K562 (cell line): ENCODE data around the gene TBC1D16. TPM values are rescaled to one million over a fixed set of nuclear protein-coding genes. Genes with fewer than 3 reads are reported as not detected.

Experiments
- ATAC-seq: fragments of 200-7000 bp; cut with Tn5 transposase; 3 replicates; pipeline ENCODE4 v1.9.1; 2020; ENCODE audit warnings: moderate library complexity
- BruUV-seq: library from RNA; stranded (reverse); fragments of 400-500 nt; replicated peaks from 2 replicates; lab custom pipeline; 2021; lab: Mats Ljungman, UMichigan
- CTCF ChIA-PET: fragments of 300-600 bp; formaldehyde crosslinking; extraction: SDS; loops from one replicate; lab custom pipeline; 2021; ENCODE audit warnings: low intra/inter-chr PET ratio; lab: Yijun Ruan, JAX
- POLR2A ChIA-PET: fragments of 300-600, 350-650 bp; sonication (Branson Sonifier 250); formaldehyde crosslinking; extraction: SDS; loops from one replicate; lab custom pipeline; 2021; ENCODE audit warnings: antibody characterized with exemption, inconsistent platforms; lab: Yijun Ruan, JAX
- DNase-seq, 4 experiments: peaks; one replicate each; pipeline versions ENCODE4 v3.0.0 to v3.0.0-alpha.2; 2011 to 2018; ENCODE audit warnings: low spot score in 3 of 4, mixed read lengths in 3 of 4; ENCODE audit errors: extremely low read depth in 1 of 4
- FAIRE-seq: peaks from 2 replicates; lab custom pipeline; 2011; peaks lifted over from hg19 to GRCh38; lab: Jason Lieb, UNC
- H2AFZ ChIP-seq: 2 replicates; pipeline ENCODE4 v1.6.0; 2011; ENCODE audit warnings: low read depth, low read length, control low read depth, inconsistent platforms
- H3K27ac ChIP-seq: fragments of 200-600 bp; 3 replicates; pipeline ENCODE4 v1.8.0; 2011; ENCODE audit warnings: low read depth, mild to moderate bottlenecking, control low read depth, inconsistent platforms, low read length, moderate library complexity, mixed read lengths; ENCODE audit errors: extremely low read depth
- H3K27me3 ChIP-seq, 2 experiments: fragments of 300-600 bp in 1 of 2; 2 replicates in 1 of 2; 3 replicates in 1 of 2; pipeline versions ENCODE4 v1.6.0 to v1.8.0; 2011; ENCODE audit warnings: inconsistent platforms in 2 of 2, low read length in 2 of 2, mild to moderate bottlenecking in 1 of 2, mixed read lengths in 1 of 2, moderate library complexity in 1 of 2; ENCODE audit not compliant: control insufficient read depth in 2 of 2, insufficient read depth in 2 of 2
- H3K36me3 ChIP-seq: fragments of 300-600 bp; 3 replicates; pipeline ENCODE4 v1.8.0; 2011; ENCODE audit warnings: mild to moderate bottlenecking, low read length, inconsistent platforms; ENCODE audit not compliant: control insufficient read depth, insufficient read depth
- H3K4me1 ChIP-seq, 2 experiments: fragments of 200-600 bp in 1 of 2; replicated peaks in 1 of 2; 2 replicates in 1 of 2; 3 replicates in 1 of 2; pipeline versions ENCODE4 v1.5.1 to v1.8.0; 2011; ENCODE audit warnings: inconsistent platforms in 2 of 2, low read length in 2 of 2, mild to moderate bottlenecking in 1 of 2, mixed read lengths in 1 of 2, moderate library complexity in 1 of 2; ENCODE audit not compliant: control insufficient read depth in 2 of 2, insufficient read depth in 2 of 2
- H3K4me2 ChIP-seq: 2 replicates; pipeline ENCODE4 v1.6.1; 2011; ENCODE audit warnings: low read length, control low read depth, inconsistent platforms, mixed read lengths; ENCODE audit not compliant: insufficient read depth
- H3K4me3 ChIP-seq: fragments of 200-600 bp; sonication (generic), shearing (Covaris generic); 2 replicates; pipeline ENCODE4 v1.5.1; 2016; ENCODE audit warnings: control low read depth, inconsistent platforms
- H3K79me2 ChIP-seq: fragments of 200-600 bp; 3 replicates; pipeline ENCODE4 v1.8.0; 2011; ENCODE audit warnings: low read length, inconsistent platforms; ENCODE audit not compliant: control insufficient read depth, insufficient read depth
- H3K9ac ChIP-seq, 2 experiments: 2 replicates each; pipeline versions ENCODE4 v1.6.0 to v1.6.1; 2011; ENCODE audit warnings: low read depth in 2 of 2, low read length in 2 of 2, control low read depth in 1 of 2, inconsistent platforms in 1 of 2, mild to moderate bottlenecking in 1 of 2, mixed read lengths in 1 of 2; ENCODE audit not compliant: insufficient read depth in 1 of 2
- H3K9me1 ChIP-seq: one replicate; pipeline ENCODE4 v1.6.0; 2011; ENCODE audit warnings: inconsistent platforms, mild to moderate bottlenecking, low read length, moderate library complexity; ENCODE audit not compliant: control insufficient read depth, insufficient read depth
- H3K9me3 ChIP-seq: replicated peaks from 2 replicates; pipeline ENCODE4 v1.5.1; 2011; ENCODE audit warnings: low read depth, low read length, inconsistent platforms; ENCODE audit not compliant: control insufficient read depth, insufficient read depth
- H4K20me1 ChIP-seq: replicated peaks from 2 replicates; pipeline ENCODE4 v1.6.1; 2011; ENCODE audit warnings: low read length, inconsistent platforms, mixed read lengths; ENCODE audit not compliant: control insufficient read depth, insufficient read depth
- DPF2 ChIP-seq: fragments of 450-650 bp; IDR thresholded peaks from 2 replicates; pipeline ENCODE4 v1.6.1; 2016
- GABPB1 ChIP-seq: sonication (generic); formaldehyde crosslinking; IDR thresholded peaks from 2 replicates; pipeline ENCODE4 v1.8.0; 2022; ENCODE audit warnings: mild to moderate bottlenecking, missing genetic modification reagents
- KLF13 ChIP-seq: fragments of 450-650 bp; IDR thresholded peaks from 2 replicates; pipeline ENCODE4 v1.6.1; 2016; ENCODE audit warnings: missing genetic modification characterization, low read depth, mild to moderate bottlenecking, missing compliant biosample characterization, moderate library complexity, borderline replicate concordance
- NCOA4 ChIP-seq: fragments of 450-650 bp; IDR thresholded peaks from 2 replicates; pipeline ENCODE4 v1.6.1; 2018; ENCODE audit warnings: mild to moderate bottlenecking; ENCODE audit not compliant: partially characterized antibody
- NUFIP1 ChIP-seq: fragments of 450-650 bp; IDR thresholded peaks from 2 replicates; pipeline ENCODE4 v1.6.1; 2018; ENCODE audit not compliant: partially characterized antibody
- STAT5A ChIP-seq: IDR thresholded peaks from 2 replicates; pipeline ENCODE4 v1.6.1; 2012; ENCODE audit warnings: low read length, inconsistent platforms, borderline replicate concordance
- ZNF41 ChIP-seq: fragments of 250-450 bp; sonication (Bioruptor Pico); conservative IDR thresholded peaks from 2 replicates; pipeline ENCODE4 v1.4.0; 2020; ENCODE audit warnings: mild to moderate bottlenecking
- WGBS: fragments of 100-300 bp; shearing (Covaris generic); methylation state at CpG from one replicate; pipeline ENCODE4 v1.1.6; 2016; ENCODE audit warnings: low coverage, mixed read lengths; ENCODE audit not compliant: insufficient coverage; ENCODE audit errors: missing lambda C conversion rate; 5-methylcytosine and 5-hydroxymethylcytosine counted together
- in situ Hi-C: fragments of 300-500 bp; cut with MboI; formaldehyde crosslinking; loops from 4 replicates; pipeline ENCODE4 v1.15.0; 2018; ENCODE audit warnings: inconsistent platforms, mixed read lengths
- intact Hi-C: fragments of 100-400 bp; cut with micrococcal nuclease; formaldehyde crosslinking; loops from 2 replicates; pipeline ENCODE4 v1.14.2; 2022
- polyA plus RNA-seq, 8 experiments: library from polyadenylated mRNA; depleted of rRNA in 4 of 8; stranded (reverse) in 5 of 8; unstranded in 3 of 8; fragments of >200 nt; fragmentation: Nextera tagmentation in 2 of 8; fragmentation: Illumina TruSeq in 1 of 8; extraction: Ambion mirVana in 2 of 8; extraction: Trizol in 1 of 8; gene quantifications; 2 replicates each; pipeline versions ENCODE4 v1.2.1 to v1.2.3, GENCODE V29; 2011 to 2014; ENCODE audit warnings: inconsistent platforms in 1 of 8, missing spikeins in 1 of 8
- total RNA-seq, 7 experiments: library from RNA; depleted of rRNA in 6 of 7; stranded (reverse); fragments of >200 nt in 6 of 7; fragmentation: Illumina TruSeq in 2 of 7; extraction: Trizol in 2 of 7; gene quantifications; 2 replicates each; pipeline versions ENCODE4 v1.2.1 to v1.2.3, GENCODE V29; 2011 to 2021; ENCODE audit warnings: low replicate concordance in 1 of 7
- TF ChIP-seq, protein P1 (sequence below), 2 experiments: fragments of 450-650 bp; formaldehyde crosslinking in 1 of 2; IDR thresholded peaks; 2 replicates each; pipeline versions ENCODE4 v1.4.0 to v1.6.1; 2014 to 2020; ENCODE audit warnings: mild to moderate bottlenecking in 2 of 2, borderline replicate concordance in 1 of 2, low read depth in 1 of 2

The TBC1D16 gene
- total and polyA plus RNA-seq, 9 of the 15 experiments (the other 6 are each of a cell fraction or from before 2014, with no cell fraction given), result 0.01 to 0.20 (median 0.03) TPM; not detected in 1

DNA sequence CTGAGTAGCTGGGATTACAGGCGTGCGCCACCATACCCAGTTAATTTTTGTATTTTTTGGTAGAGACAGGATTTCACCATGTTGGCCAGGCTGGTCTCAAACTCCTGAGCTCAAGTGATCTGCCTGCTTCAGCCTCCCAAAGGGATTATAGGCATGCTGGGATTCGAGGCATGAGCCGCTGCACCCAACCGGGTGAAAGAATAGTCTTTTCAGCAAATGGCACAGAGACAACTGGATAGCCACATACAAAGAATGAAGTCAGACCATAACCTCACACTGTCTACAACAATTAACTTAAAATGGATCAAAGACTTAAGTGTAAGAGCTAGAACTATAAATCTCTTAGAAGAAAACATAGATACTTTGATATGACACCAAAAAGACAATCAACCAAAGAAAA, 67.6 kb downstream of the TBC1D16 start:
- DNase-seq, result no peak
- Histone ChIP-seq H3K4me3 (no peak overlapping the region), H3K4me2 (no peak overlapping the region), H3K79me2 (no peaks in the 10 kb centered on the region), H3K36me3 (no peaks in the 10 kb centered on the region), H3K4me1 (no peaks in the 10 kb centered on the region), H3K27ac (no peak overlapping the region), H3K9ac (no peak overlapping the region), H3K9me1 (no peaks in the 10 kb centered on the region), H4K20me1 (no peaks in the 10 kb centered on the region), H3K9me3 (no peaks in the 10 kb centered on the region), H3K27me3 (peaks cover 21 to 40% of the 10 kb centered on the region in 2 experiments), H2AFZ (no peak overlapping the region)
- in situ Hi-C loops, result no loop called here
- ChIA-PET POLR2A (no interaction called here), CTCF (no interaction called here)
- intact Hi-C loops, result no loop called here
- no peak for FAIRE-seq
- no peak for TF ChIP-seq DPF2
- BruUV-seq, result no TSS peak
- no peak for ATAC-seq
- WGBS, result 0% methylated on average over 5 of the region's 5 CpGs

GRCh38 chr17:79966681-79967080, 69.0 kb downstream of the TBC1D16 start:
- intact Hi-C loops (no loop called here), in situ Hi-C loops (no loop called here)
- CTCF ChIA-PET, result no interaction called here
- Histone ChIP-seq H3K36me3 (no peaks in the 10 kb centered on the region), H3K9me1 (no peaks in the 10 kb centered on the region), H3K27ac (no peak overlapping the region), H3K4me1 (no peaks in the 10 kb centered on the region), H4K20me1 (no peaks in the 10 kb centered on the region), H3K4me2 (no peak overlapping the region), H3K27me3 (peaks cover 14 to 27% of the 10 kb centered on the region in 2 experiments; a peak in 4 of 5 replicates), H3K9ac (no peak overlapping the region), H3K79me2 (no peaks in the 10 kb centered on the region), H3K4me3 (no peak overlapping the region), H3K9me3 (no peaks in the 10 kb centered on the region), H2AFZ (no peak overlapping the region)
- ATAC-seq (no peak), DNase-seq (no peak), FAIRE-seq (no peak)
- BruUV-seq, result no TSS peak
- WGBS, result 0% methylated on average over 3 of the region's 3 CpGs
- POLR2A ChIA-PET, result no interaction called here
- no peak for TF ChIP-seq ZNF41 (CRISPR knock-in tag)
- no peak for TF ChIP-seq GABPB1 (CRISPR knock-in tag)
- no peak for TF ChIP-seq STAT5A
- no peak for TF ChIP-seq NUFIP1
- TF ChIP-seq, protein P1, sequence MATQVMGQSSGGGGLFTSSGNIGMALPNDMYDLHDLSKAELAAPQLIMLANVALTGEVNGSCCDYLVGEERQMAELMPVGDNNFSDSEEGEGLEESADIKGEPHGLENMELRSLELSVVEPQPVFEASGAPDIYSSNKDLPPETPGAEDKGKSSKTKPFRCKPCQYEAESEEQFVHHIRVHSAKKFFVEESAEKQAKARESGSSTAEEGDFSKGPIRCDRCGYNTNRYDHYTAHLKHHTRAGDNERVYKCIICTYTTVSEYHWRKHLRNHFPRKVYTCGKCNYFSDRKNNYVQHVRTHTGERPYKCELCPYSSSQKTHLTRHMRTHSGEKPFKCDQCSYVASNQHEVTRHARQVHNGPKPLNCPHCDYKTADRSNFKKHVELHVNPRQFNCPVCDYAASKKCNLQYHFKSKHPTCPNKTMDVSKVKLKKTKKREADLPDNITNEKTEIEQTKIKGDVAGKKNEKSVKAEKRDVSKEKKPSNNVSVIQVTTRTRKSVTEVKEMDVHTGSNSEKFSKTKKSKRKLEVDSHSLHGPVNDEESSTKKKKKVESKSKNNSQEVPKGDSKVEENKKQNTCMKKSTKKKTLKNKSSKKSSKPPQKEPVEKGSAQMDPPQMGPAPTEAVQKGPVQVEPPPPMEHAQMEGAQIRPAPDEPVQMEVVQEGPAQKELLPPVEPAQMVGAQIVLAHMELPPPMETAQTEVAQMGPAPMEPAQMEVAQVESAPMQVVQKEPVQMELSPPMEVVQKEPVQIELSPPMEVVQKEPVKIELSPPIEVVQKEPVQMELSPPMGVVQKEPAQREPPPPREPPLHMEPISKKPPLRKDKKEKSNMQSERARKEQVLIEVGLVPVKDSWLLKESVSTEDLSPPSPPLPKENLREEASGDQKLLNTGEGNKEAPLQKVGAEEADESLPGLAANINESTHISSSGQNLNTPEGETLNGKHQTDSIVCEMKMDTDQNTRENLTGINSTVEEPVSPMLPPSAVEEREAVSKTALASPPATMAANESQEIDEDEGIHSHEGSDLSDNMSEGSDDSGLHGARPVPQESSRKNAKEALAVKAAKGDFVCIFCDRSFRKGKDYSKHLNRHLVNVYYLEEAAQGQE (IDR thresholded peaks at IDR 0.05; ENCODE audit: borderline replicate concordance), result no peak
- TF ChIP-seq, protein P1 (CRISPR knock-in tag; IDR thresholded peaks at IDR 0.05; ENCODE audit: low read depth), result no peak
- TF ChIP-seq NCOA4, result no peak
- TF ChIP-seq KLF13 (tag), result no peak
